KMS-11 (cell line): ENCODE results near the gene C14orf180.

Source experiments
- H2AFZ ChIP-seq: fragments of 200-600 bp; sonication (generic); 2 replicates; pipeline ENCODE4 v1.6.1; 2016; ENCODE audit warnings: antibody characterized with exemption, mixed run types, low read depth
- H3K27ac ChIP-seq: fragments of 200-600 bp; sonication (generic); 2 replicates; pipeline ENCODE4 v1.6.1; 2016; ENCODE audit warnings: mild to moderate bottlenecking, mixed run types
- H3K27me3 ChIP-seq: fragments of 200-600 bp; sonication (generic); 2 replicates; pipeline ENCODE4 v1.6.1; 2017; ENCODE audit warnings: mild to moderate bottlenecking, low read depth, mixed run types, moderate library complexity; ENCODE audit not compliant: insufficient read depth
- H3K36me3 ChIP-seq: fragments of 200-600 bp; sonication (generic); 2 replicates; pipeline ENCODE4 v1.6.1; 2017; ENCODE audit warnings: mild to moderate bottlenecking, mixed run types; ENCODE audit not compliant: insufficient read depth
- H3K4me1 ChIP-seq: fragments of 200-600 bp; sonication (generic); 2 replicates; pipeline ENCODE4 v1.6.1; 2016; ENCODE audit warnings: mild to moderate bottlenecking, low read depth, mixed run types; ENCODE audit not compliant: poor library complexity, severe bottlenecking
- H3K4me2 ChIP-seq: fragments of 200-600 bp; sonication (generic); 2 replicates; pipeline ENCODE4 v1.7.0; 2016; ENCODE audit warnings: mild to moderate bottlenecking, mixed run types
- H3K4me3 ChIP-seq: fragments of 200-600 bp; sonication (generic); IDR thresholded peaks from 2 replicates; pipeline ENCODE4 v1.6.1; 2017; ENCODE audit warnings: low read depth, low read length, mixed read lengths; ENCODE audit not compliant: insufficient read depth
- H3K79me2 ChIP-seq: fragments of 200-600 bp; sonication (generic); 2 replicates; pipeline ENCODE4 v1.6.1; 2016; ENCODE audit warnings: low read depth, mixed run types; ENCODE audit not compliant: insufficient read depth
- H3K9ac ChIP-seq: fragments of 200-600 bp; sonication (generic); 2 replicates; pipeline ENCODE4 v1.6.1; 2016; ENCODE audit warnings: mild to moderate bottlenecking, mixed run types
- H4K20me1 ChIP-seq: fragments of 200-600 bp; sonication (generic); 2 replicates; pipeline ENCODE4 v1.6.1; 2016; ENCODE audit warnings: mild to moderate bottlenecking, mixed run types; ENCODE audit not compliant: insufficient read depth
- TF ChIP-seq, protein P1 (sequence below): fragments of 200-600 bp; sonication (generic); conservative IDR thresholded peaks from 2 replicates; pipeline ENCODE4 v1.6.1; 2017; ENCODE audit warnings: low read depth, mild to moderate bottlenecking, antibody characterized with exemption, low read length, moderate library complexity, mixed read lengths

Gene C14orf180

GRCh38 chr14:104552738-104553125 lies 26.8 kb upstream of the C14orf180 start:
- TF ChIP-seq, protein P1, sequence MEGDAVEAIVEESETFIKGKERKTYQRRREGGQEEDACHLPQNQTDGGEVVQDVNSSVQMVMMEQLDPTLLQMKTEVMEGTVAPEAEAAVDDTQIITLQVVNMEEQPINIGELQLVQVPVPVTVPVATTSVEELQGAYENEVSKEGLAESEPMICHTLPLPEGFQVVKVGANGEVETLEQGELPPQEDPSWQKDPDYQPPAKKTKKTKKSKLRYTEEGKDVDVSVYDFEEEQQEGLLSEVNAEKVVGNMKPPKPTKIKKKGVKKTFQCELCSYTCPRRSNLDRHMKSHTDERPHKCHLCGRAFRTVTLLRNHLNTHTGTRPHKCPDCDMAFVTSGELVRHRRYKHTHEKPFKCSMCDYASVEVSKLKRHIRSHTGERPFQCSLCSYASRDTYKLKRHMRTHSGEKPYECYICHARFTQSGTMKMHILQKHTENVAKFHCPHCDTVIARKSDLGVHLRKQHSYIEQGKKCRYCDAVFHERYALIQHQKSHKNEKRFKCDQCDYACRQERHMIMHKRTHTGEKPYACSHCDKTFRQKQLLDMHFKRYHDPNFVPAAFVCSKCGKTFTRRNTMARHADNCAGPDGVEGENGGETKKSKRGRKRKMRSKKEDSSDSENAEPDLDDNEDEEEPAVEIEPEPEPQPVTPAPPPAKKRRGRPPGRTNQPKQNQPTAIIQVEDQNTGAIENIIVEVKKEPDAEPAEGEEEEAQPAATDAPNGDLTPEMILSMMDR, result no peak
- no peak overlapping the region for H3K27ac ChIP-seq
- peaks cover 49% of the 10 kb centered on the region for H3K27me3 ChIP-seq
- no peaks in the 10 kb centered on the region for H3K79me2 ChIP-seq
- no peak overlapping the region for H3K9ac ChIP-seq
- no peak overlapping the region for H2AFZ ChIP-seq
- H4K20me1 ChIP-seq, result no peaks in the 10 kb centered on the region
- H3K36me3 ChIP-seq, result no peaks in the 10 kb centered on the region
- no peaks in the 10 kb centered on the region for H3K4me1 ChIP-seq
- H3K4me3 ChIP-seq, result no peak overlapping the region
- no peak overlapping the region for H3K4me2 ChIP-seq

GRCh38 chr14:104553166-104554087 lies 26.1 kb upstream of the C14orf180 start:
- H3K4me2 ChIP-seq, result no peak overlapping the region
- H3K27ac ChIP-seq, result no peak overlapping the region
- H3K4me3 ChIP-seq, result no peak overlapping the region
- H3K27me3 ChIP-seq, result peaks cover 49% of the 10 kb centered on the region
- H2AFZ ChIP-seq, result no peak overlapping the region
- H3K9ac ChIP-seq, result no peak overlapping the region
- TF ChIP-seq, protein P1, result no peak
- H3K36me3 ChIP-seq, result no peaks in the 10 kb centered on the region
- H3K79me2 ChIP-seq, result no peaks in the 10 kb centered on the region
- no peaks in the 10 kb centered on the region for H4K20me1 ChIP-seq
- H3K4me1 ChIP-seq, result no peaks in the 10 kb centered on the region

- no peaks in the 10 kb centered on the region for H3K36me3 ChIP-seq
- H3K27me3 ChIP-seq, result peaks cover 49% of the 10 kb centered on the region
- no peaks in the 10 kb centered on the region for H3K79me2 ChIP-seq
- TF ChIP-seq, protein P1, result no peak
- no peak overlapping the region for H2AFZ ChIP-seq
- H3K27ac ChIP-seq, result no peak overlapping the region
- no peak overlapping the region for H3K4me3 ChIP-seq
- H3K4me1 ChIP-seq, result no peaks in the 10 kb centered on the region
- H4K20me1 ChIP-seq, result no peaks in the 10 kb centered on the region
- no peak overlapping the region for H3K4me2 ChIP-seq
- H3K9ac ChIP-seq, result no peak overlapping the region
Measured at GRCh38 chr14:104554088-104554607, 25.4 kb upstream of the C14orf180 start.

DNA sequence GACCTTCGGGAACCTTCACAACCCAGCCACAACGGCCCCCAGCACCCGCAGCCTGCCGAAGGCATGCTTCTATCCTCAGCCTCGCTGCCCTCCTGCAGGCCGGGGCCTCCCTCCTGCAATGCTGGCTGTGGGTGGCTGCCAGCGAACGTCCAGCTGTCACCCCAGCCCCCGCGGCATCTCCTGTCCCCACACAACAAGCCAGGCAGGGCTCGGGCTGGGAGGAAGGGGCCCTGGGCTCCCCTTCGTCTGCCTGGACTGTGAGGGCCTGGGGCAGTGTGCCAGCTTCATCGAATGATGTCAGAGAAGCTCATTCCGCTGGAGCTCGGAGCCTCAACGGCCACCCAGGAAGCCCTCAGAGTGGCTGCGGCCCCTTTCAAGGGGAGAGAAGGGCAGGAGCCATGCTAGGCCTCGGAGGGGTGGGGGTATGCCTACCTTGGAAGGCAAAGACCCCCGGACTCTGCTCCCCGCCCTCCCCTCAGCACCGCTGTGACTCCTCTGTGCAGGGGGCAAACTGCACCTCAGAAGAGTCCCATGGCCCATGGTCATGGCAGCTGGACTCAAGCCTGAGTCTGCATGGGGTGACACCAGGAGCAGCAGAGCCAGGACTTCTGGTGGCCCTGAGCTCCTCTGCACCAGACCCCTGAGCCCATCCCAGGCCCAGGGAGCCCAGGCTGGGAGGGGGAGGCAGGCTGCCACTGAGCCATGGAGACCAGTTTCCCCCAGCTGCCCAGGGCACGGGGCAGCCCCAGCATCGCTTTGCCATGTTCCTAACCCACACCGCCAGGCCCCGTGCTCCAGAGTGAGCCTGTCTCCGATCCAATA lies 24.7 kb upstream of the C14orf180 start:
- Histone ChIP-seq H3K79me2 (no peaks in the 10 kb centered on the region), H3K9ac (no peak overlapping the region), H3K36me3 (no peaks in the 10 kb centered on the region), H4K20me1 (no peaks in the 10 kb centered on the region), H3K27me3 (peaks cover 51% of the 10 kb centered on the region), H3K27ac (no peak overlapping the region), H3K4me1 (no peaks in the 10 kb centered on the region), H2AFZ (no peak overlapping the region), H3K4me2 (no peak overlapping the region), H3K4me3 (no peak overlapping the region)
- TF ChIP-seq, protein P1, result no peak
